GM18907 (cell line): ENCODE measurements around the gene TMPRSS6.

Source experiments
- ATAC-seq: cut with Tn5 transposase; IDR thresholded peaks from one replicate; pipeline ENCODE4 v1.9.1; 2021; ENCODE audit warnings: mild to moderate bottlenecking, moderate library complexity; ENCODE audit not compliant: unreplicated experiment

TMPRSS6 gene

GRCh38 chr22:37017356-37017755 is 92.2 kb downstream of the TMPRSS6 start:
- no peak for ATAC-seq

GRCh38 chr22:37016134-37016910 is 93.2 kb downstream of the TMPRSS6 start:
- no peak for ATAC-seq

- no peak for ATAC-seq
Measured at GRCh38 chr22:37015587-37015878, 94.0 kb downstream of the TMPRSS6 start.
